Measurements from ENCODE around the gene FERMT1.
"Not testable (repeated sequence)": the region's sequence is repeated elsewhere in the genome, so short reads cannot be mapped to it uniquely, and the experiment has no call there.

The FERMT1 gene

GRCh38 chr20:6127825-6128224 is 5.0 kb upstream of the FERMT1 start:
- DNase-seq (ENCODE audit: insufficient read length, low spot score) = no peak
- no peak for TF ChIP-seq POLR2A (IDR thresholded peaks at IDR 0.05; ENCODE audit: low read depth, low read length)
- no peak for FAIRE-seq

GRCh38 chr20:6126846-6127245 is 4.0 kb upstream of the FERMT1 start:
- DNase-seq (ENCODE audit: insufficient read length, low spot score) (no peak), FAIRE-seq (no peak)
- no peak for TF ChIP-seq POLR2A (IDR thresholded peaks at IDR 0.05; ENCODE audit: low read depth, low read length)

GRCh38 chr20:6123649-6124014 is 802 bp upstream of the FERMT1 start:
- no peak for TF ChIP-seq POLR2A (IDR thresholded peaks at IDR 0.05; ENCODE audit: low read depth, low read length)

GRCh38 chr20:6122111-6122872 is 538 bp downstream of the FERMT1 start:
- FAIRE-seq = no peak
- no peak for DNase-seq (ENCODE audit: insufficient read length, low spot score)
- TF ChIP-seq POLR2A (IDR thresholded peaks at IDR 0.05; ENCODE audit: low read depth, low read length) = no peak

More at GRCh38 chr20:6123649-6124014, 802 bp upstream of the FERMT1 start:
- FAIRE-seq (no peak), DNase-seq (ENCODE audit: insufficient read length, low spot score) (no peak)

GRCh38 chr20:6121504-6121903 is 1.3 kb downstream of the FERMT1 start:
- FAIRE-seq (no peak), DNase-seq (ENCODE audit: insufficient read length, low spot score) (no peak)
- no peak for TF ChIP-seq POLR2A (IDR thresholded peaks at IDR 0.05; ENCODE audit: low read depth, low read length)

- DNase-seq (ENCODE audit: insufficient read length, low spot score) = no peak
- FAIRE-seq = no peak
- TF ChIP-seq POLR2A (IDR thresholded peaks at IDR 0.05; ENCODE audit: low read depth, low read length) = no peak
Measured at GRCh38 chr20:6120491-6120988, 2.3 kb downstream of the FERMT1 start.

GRCh38 chr20:6116758-6117157 is 6.1 kb downstream of the FERMT1 start:
- no peak for FAIRE-seq
- TF ChIP-seq POLR2A (IDR thresholded peaks at IDR 0.05; ENCODE audit: low read depth, low read length) = no peak
- no peak for DNase-seq (ENCODE audit: insufficient read length, low spot score)

GRCh38 chr20:6115221-6115895 is 7.5 kb downstream of the FERMT1 start:
- TF ChIP-seq POLR2A (IDR thresholded peaks at IDR 0.05; ENCODE audit: low read depth, low read length) = no peak
- FAIRE-seq (no peak), DNase-seq (ENCODE audit: insufficient read length, low spot score) (no peak)

- TF ChIP-seq POLR2A (IDR thresholded peaks at IDR 0.05; ENCODE audit: low read depth, low read length) = no peak
- FAIRE-seq (no peak), DNase-seq (ENCODE audit: insufficient read length, low spot score) (no peak)
Measured at GRCh38 chr20:6114696-6115095, 8.1 kb downstream of the FERMT1 start.

GRCh38 chr20:6113951-6114350 is 8.9 kb downstream of the FERMT1 start:
- DNase-seq (ENCODE audit: insufficient read length, low spot score) (no peak), FAIRE-seq (no peak)
- TF ChIP-seq POLR2A (IDR thresholded peaks at IDR 0.05; ENCODE audit: low read depth, low read length) = no peak

GRCh38 chr20:6112965-6113364 is 9.9 kb downstream of the FERMT1 start:
- DNase-seq (ENCODE audit: insufficient read length, low spot score); FAIRE-seq: not testable (repeated sequence)

- FAIRE-seq (no peak), DNase-seq (ENCODE audit: insufficient read length, low spot score) (no peak)
- no peak for TF ChIP-seq POLR2A (IDR thresholded peaks at IDR 0.05; ENCODE audit: low read depth, low read length)
Measured at GRCh38 chr20:6108330-6108729, 14.5 kb downstream of the FERMT1 start.

GRCh38 chr20:6104493-6105188 is 18.2 kb downstream of the FERMT1 start:
- no peak for DNase-seq (ENCODE audit: insufficient read length, low spot score)
- FAIRE-seq = no peak

GRCh38 chr20:6103301-6103700 is 19.5 kb downstream of the FERMT1 start:
- TF ChIP-seq POLR2A (IDR thresholded peaks at IDR 0.05; ENCODE audit: low read depth, low read length) = no peak
- no peak for FAIRE-seq
- DNase-seq (ENCODE audit: insufficient read length, low spot score) = no peak

More at GRCh38 chr20:6104493-6105188, 18.2 kb downstream of the FERMT1 start:
- no peak for TF ChIP-seq POLR2A (IDR thresholded peaks at IDR 0.05; ENCODE audit: low read depth, low read length)

Measured in H54 (cell line).